PC-3 (cell line): Measurements from ENCODE around the gene UGT2B28. TPM values are rescaled to one million over a fixed set of nuclear protein-coding genes. Genes with fewer than 3 reads are reported as not detected.
"Not testable (repeated sequence)": the region's sequence is repeated elsewhere in the genome, so short reads cannot be mapped to it uniquely, and the experiment has no call there.

Source experiments
- ATAC-seq: fragments of 200-7000 bp; cut with Tn5 transposase; 2 replicates; pipeline ENCODE4 v1.9.1; 2020; ENCODE audit warnings: mild to moderate bottlenecking, moderate library complexity
- BruUV-seq: library from RNA; stranded (reverse); fragments of 400-500 nt; replicated peaks from 2 replicates; lab custom pipeline; 2021; lab: Mats Ljungman, UMichigan
- CTCF ChIA-PET: fragments of 300-600 bp; sonication (Branson Sonifier 250); formaldehyde crosslinking; loops from one replicate; lab custom pipeline; 2022; ENCODE audit warnings: antibody characterized with exemption; lab: Charles Lee
- POLR2A ChIA-PET: fragments of 300-600 bp; sonication (Branson Sonifier 250); formaldehyde crosslinking; loops from one replicate; lab custom pipeline; 2022; ENCODE audit warnings: antibody characterized with exemption; ENCODE audit not compliant: unreplicated experiment; lab: Charles Lee
- DNase-seq: peaks from one replicate; pipeline ENCODE4 v3.0.0-alpha.2; 2015
- H2AFZ ChIP-seq: fragments of 300-600 bp; sonication (generic); 2 replicates; pipeline ENCODE4 v1.6.0; 2016; ENCODE audit warnings: antibody characterized with exemption, low read length
- H3F3A ChIP-seq: fragments of 300-600 bp; sonication (generic); one replicate; pipeline ENCODE4 v1.6.0; 2017; ENCODE audit warnings: antibody characterized with exemption, low read length, control low read depth, mild to moderate bottlenecking; ENCODE audit not compliant: unreplicated experiment
- H3K27ac ChIP-seq: fragments of 300-600 bp; sonication (generic); 2 replicates; pipeline ENCODE4 v1.5.1; 2016; ENCODE audit warnings: mild to moderate bottlenecking, low read length
- H3K27me3 ChIP-seq: fragments of 300-600 bp; sonication (generic); 2 replicates; pipeline ENCODE4 v1.6.1; 2016; ENCODE audit warnings: low read length, mixed read lengths
- H3K36me3 ChIP-seq: fragments of 300-600 bp; sonication (generic); 2 replicates; pipeline ENCODE4 v1.6.1; 2016; ENCODE audit warnings: low read depth, mixed run types, low read length, mixed read lengths
- H3K4me1 ChIP-seq: fragments of 300-600 bp; sonication (generic); 2 replicates; pipeline ENCODE4 v1.5.1; 2016; ENCODE audit warnings: low read length; ENCODE audit not compliant: insufficient read depth
- H3K4me2 ChIP-seq: fragments of 300-600 bp; sonication (generic); 2 replicates; pipeline ENCODE4 v1.6.0; 2016; ENCODE audit warnings: low read length
- H3K4me3 ChIP-seq: fragments of 300-600 bp; sonication (generic); 2 replicates; pipeline ENCODE4 v1.5.1; 2016; ENCODE audit warnings: mild to moderate bottlenecking, low read length, mixed read lengths
- H3K79me2 ChIP-seq: fragments of 300-600 bp; sonication (generic); 2 replicates; pipeline ENCODE4 v1.6.1; 2017; ENCODE audit warnings: low read length, mixed read lengths
- H3K9ac ChIP-seq: fragments of 300-600 bp; sonication (generic); 2 replicates; pipeline ENCODE4 v1.6.0; 2016; ENCODE audit warnings: mild to moderate bottlenecking, low read length
- H3K9me2 ChIP-seq: fragments of 300-600 bp; sonication (generic); replicated peaks from 2 replicates; pipeline ENCODE4 v1.6.1; 2016; ENCODE audit warnings: mixed run types, low read length, mixed read lengths
- H3K9me3 ChIP-seq: fragments of 300-600 bp; sonication (generic); 2 replicates; pipeline ENCODE4 v1.6.1; 2016; ENCODE audit warnings: low read length, mixed read lengths
- H4K20me1 ChIP-seq: fragments of 300-600 bp; sonication (generic); 2 replicates; pipeline ENCODE4 v1.6.1; 2016; ENCODE audit warnings: low read length, mixed read lengths
- EZH2 ChIP-seq: fragments of 300-600 bp; sonication (generic); IDR thresholded peaks from one replicate; pipeline ENCODE4 v1.6.1; 2017; ENCODE audit warnings: antibody characterized with exemption, mild to moderate bottlenecking, low read length; ENCODE audit not compliant: unreplicated experiment
- EZH2phosphoT487 ChIP-seq: fragments of 300-600 bp; sonication (generic); IDR thresholded peaks from 2 replicates; pipeline ENCODE4 v1.6.1; 2018; ENCODE audit warnings: mild to moderate bottlenecking, antibody characterized with exemption, low read length, borderline replicate concordance
- intact Hi-C: fragments of 100-400 bp; cut with micrococcal nuclease; formaldehyde crosslinking; loops from 2 replicates; pipeline ENCODE4 v1.9.0; 2023
- total RNA-seq: library from RNA; depleted of rRNA; stranded (reverse); fragments of >200 nt; gene quantifications from 2 replicates; pipeline ENCODE4 v1.2.3, GENCODE V29; 2014
- TF ChIP-seq, protein P1 (sequence below): fragments of 300-600 bp; sonication (generic); conservative IDR thresholded peaks from 2 replicates; pipeline ENCODE4 v1.5.1; 2017; ENCODE audit warnings: antibody characterized with exemption, low read depth, mild to moderate bottlenecking, low read length

UGT2B28 gene
- total RNA-seq, 1 experiment from 2014 or later: not detected

DNA sequence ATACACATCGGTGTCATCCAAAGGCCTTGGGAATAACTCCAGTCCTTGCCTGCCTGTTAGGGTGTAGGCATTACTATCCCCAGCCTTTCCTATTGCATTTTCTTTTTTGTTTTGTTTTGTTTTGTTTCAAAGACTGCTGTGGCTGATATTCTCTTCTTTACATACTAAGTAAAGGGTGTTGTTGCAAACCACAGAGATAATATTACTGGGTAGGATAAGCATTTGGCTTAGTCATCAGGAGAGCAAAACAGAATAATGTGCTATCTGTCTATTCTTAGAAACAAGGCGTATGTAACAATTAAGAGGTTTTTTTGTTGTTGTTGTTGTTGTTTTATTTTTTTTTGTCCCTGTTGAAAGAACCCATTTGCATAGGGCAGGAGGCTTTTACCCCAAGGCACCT lies 41.8 kb downstream of the UGT2B28 start:
- BruUV-seq: no TSS peak
- no peaks in the 10 kb centered on the region for H3F3A ChIP-seq
- H3K4me2 ChIP-seq: peak overlapping the region; percentile 33; the same call in 1 of the 2 replicates
- no peaks in the 10 kb centered on the region for H4K20me1 ChIP-seq
- H3K4me3 ChIP-seq: no peak overlapping the region
- POLR2A ChIA-PET: no interaction called here
- H3K9me3 ChIP-seq: no peaks in the 10 kb centered on the region
- H3K4me1 ChIP-seq: peaks cover 8% of the 10 kb centered on the region
- H3K27me3 ChIP-seq: no peaks in the 10 kb centered on the region
- DNase-seq (peak; percentile 30), ATAC-seq (peak; percentile 66; the same call in 1 of the 2 replicates)
- intact Hi-C loops: no loop called here
- CTCF ChIA-PET: no interaction called here
- H3K27ac ChIP-seq: no peak overlapping the region
- H2AFZ ChIP-seq: no peak overlapping the region
- no peak overlapping the region for H3K9ac ChIP-seq
- H3K9me2 ChIP-seq: no peaks in the 10 kb centered on the region
- H3K36me3 ChIP-seq: no peaks in the 10 kb centered on the region
- TF ChIP-seq, protein P1, sequence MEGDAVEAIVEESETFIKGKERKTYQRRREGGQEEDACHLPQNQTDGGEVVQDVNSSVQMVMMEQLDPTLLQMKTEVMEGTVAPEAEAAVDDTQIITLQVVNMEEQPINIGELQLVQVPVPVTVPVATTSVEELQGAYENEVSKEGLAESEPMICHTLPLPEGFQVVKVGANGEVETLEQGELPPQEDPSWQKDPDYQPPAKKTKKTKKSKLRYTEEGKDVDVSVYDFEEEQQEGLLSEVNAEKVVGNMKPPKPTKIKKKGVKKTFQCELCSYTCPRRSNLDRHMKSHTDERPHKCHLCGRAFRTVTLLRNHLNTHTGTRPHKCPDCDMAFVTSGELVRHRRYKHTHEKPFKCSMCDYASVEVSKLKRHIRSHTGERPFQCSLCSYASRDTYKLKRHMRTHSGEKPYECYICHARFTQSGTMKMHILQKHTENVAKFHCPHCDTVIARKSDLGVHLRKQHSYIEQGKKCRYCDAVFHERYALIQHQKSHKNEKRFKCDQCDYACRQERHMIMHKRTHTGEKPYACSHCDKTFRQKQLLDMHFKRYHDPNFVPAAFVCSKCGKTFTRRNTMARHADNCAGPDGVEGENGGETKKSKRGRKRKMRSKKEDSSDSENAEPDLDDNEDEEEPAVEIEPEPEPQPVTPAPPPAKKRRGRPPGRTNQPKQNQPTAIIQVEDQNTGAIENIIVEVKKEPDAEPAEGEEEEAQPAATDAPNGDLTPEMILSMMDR: no peak
- TF ChIP-seq EZH2: no peak
- no peak for TF ChIP-seq EZH2phosphoT487
- no peaks in the 10 kb centered on the region for H3K79me2 ChIP-seq

DNA sequence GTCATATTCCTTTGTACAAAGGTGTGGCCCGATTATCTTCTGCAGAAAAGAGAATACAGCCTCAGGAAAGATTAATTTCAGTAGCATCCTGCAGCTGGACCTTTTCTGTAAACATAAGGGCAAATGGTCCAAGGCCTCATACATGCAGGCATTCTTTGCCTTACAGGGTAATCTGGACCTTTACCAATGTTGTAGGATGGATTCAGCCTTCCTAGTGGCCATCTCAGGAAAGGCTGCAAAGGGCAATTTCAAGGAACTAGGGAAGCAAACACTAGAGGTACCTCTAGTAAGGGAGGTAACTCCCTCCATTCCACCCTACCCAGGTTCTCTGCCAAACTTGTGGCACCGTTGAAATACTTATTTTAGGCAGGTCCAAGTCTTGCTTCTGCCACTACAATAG lies 43.0 kb downstream of the UGT2B28 start:
- Histone ChIP-seq H3K4me1 (peaks cover 8% of the 10 kb centered on the region), H3K36me3 (no peaks in the 10 kb centered on the region), H4K20me1 (no peaks in the 10 kb centered on the region), H3F3A (no peaks in the 10 kb centered on the region), H3K27ac (no peak overlapping the region), H3K9ac (no peak overlapping the region), H3K9me3 (no peaks in the 10 kb centered on the region), H3K27me3 (no peaks in the 10 kb centered on the region), H3K79me2 (no peaks in the 10 kb centered on the region), H2AFZ (no peak overlapping the region), H3K4me2 (no peak overlapping the region), H3K9me2 (no peaks in the 10 kb centered on the region), H3K4me3 (no peak overlapping the region)
- no peak for TF ChIP-seq EZH2phosphoT487
- TF ChIP-seq, protein P1: 0 out of 2 replicates have a peak, but pooled peaks have one; percentile 33
- TF ChIP-seq EZH2: no peak
- intact Hi-C loops: no loop called here
- no TSS peak for BruUV-seq
- ChIA-PET POLR2A (no interaction called here), CTCF (no interaction called here)
- DNase-seq (peak; percentile 24), ATAC-seq (no peak)

DNA sequence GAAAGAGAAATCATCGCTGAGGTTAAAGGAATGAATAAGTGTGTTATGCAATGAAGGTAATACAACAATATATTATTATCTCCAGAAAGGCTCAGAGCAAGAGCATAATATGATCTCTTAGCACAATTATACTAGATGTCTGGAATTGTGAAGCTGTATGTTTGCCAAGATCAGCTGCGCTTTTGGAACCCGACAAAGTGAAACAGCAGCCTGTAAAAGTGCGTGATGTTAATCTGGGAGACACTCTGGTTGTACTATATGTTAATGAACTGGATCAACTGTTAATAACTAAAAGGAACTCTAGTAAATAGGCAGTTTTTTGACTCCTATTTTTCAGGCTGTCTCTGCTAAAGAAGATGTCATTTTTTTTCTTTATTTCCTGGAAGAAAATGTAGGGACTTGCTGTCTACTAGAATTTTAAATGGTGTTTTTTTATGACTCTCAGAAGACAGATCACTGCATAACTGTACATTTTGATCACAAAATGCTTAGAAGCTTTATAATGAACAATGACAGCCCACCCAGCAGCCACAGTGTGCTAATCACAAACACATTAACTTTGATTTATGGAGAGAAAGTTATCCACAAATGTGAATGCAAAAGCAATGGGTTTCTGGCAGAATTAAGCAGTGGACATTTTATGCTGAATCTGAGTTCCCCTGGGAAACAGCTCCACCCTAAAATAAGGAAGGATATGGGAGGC lies 50.2 kb downstream of the UGT2B28 start:
- Histone ChIP-seq H3K27ac (no peak overlapping the region), H2AFZ (no peak overlapping the region), H3K27me3 (no peaks in the 10 kb centered on the region), H3K4me1 (no peaks in the 10 kb centered on the region), H3K36me3 (no peaks in the 10 kb centered on the region), H3K4me2 (0 out of 2 replicates have a peak overlapping the region, but pooled peaks have one; percentile 16), H3K9ac (no peak overlapping the region), H4K20me1 (no peaks in the 10 kb centered on the region), H3K79me2 (no peaks in the 10 kb centered on the region), H3F3A (no peaks in the 10 kb centered on the region), H3K4me3 (no peak overlapping the region), H3K9me3 (no peaks in the 10 kb centered on the region), H3K9me2 (no peaks in the 10 kb centered on the region)
- no TSS peak for BruUV-seq
- ChIA-PET CTCF (no interaction called here), POLR2A (no interaction called here)
- intact Hi-C loops: no loop called here
- DNase-seq (no peak), ATAC-seq (no peak)
- TF ChIP-seq, protein P1: no peak
- TF ChIP-seq EZH2phosphoT487 (no peak), EZH2 (no peak)

- H2AFZ ChIP-seq, H3K36me3 ChIP-seq, POLR2A ChIA-PET, H3K27ac ChIP-seq, H3K4me3 ChIP-seq, ATAC-seq, H4K20me1 ChIP-seq, H3K9me3 ChIP-seq, intact Hi-C loops, DNase-seq, H3K9ac ChIP-seq, H3K9me2 ChIP-seq, H3K27me3 ChIP-seq, H3K79me2 ChIP-seq, BruUV-seq, H3F3A ChIP-seq, H3K4me2 ChIP-seq, H3K4me1 ChIP-seq, CTCF ChIA-PET: not testable (repeated sequence)
Observed at GRCh38 chr4:69331304-69331703, 51.0 kb downstream of the UGT2B28 start.
